ENCODE results near the gene SLC6A2.

SLC6A2 gene

DNA sequence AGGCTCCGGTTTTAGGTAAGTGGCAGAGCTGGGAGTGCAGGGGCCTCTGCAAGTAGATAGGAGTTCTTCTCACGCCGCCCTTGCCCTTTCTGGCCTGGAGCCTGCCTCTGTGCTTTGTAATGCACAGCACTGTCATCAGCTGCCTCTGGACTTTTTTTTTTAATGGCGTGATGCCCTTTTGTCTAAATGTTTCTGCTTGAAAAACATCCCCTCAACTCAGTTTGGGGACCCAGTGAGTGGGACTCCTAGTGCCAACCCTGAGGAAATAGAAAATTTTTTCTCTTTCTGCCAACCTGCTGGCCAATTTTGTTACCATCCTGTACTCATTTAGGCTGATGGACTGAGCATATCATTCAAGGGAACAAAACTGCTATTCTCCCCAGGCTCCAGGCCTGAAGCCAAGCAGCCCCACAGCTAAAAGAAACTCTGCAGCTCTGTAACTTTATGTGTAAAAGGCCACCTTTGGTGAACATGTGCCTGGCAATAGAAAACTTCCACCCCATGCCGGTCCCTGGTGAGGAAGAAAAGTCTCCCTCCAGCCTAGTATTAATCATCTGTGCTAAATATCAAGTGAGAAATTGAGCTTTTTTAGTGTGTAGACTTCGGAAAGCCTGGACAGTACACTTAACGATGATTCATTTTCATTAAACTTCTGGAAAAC lies 22.5 kb downstream of the SLC6A2 start:
- DNase-seq: no peak

DNA sequence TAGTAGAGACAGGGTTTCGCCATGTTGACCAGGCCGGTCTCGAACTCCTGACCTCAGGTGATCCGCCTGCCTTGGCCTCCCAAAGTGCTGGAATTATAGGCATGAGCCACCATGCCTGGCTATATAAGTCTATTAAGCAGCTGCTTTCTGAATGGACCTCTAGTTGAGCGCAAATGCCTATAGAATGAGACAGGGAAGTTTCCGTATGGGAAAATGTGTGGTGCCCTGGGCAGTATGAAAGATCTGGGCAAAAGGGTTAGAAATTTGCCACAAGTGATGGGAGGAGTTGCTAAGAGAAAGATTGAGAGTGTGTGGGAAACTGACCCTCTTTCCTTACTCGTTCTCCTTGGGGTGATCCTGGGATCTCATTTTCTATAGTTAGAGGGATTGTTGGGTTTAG lies 26.3 kb downstream of the SLC6A2 start:
- DNase-seq: no peak

DNA sequence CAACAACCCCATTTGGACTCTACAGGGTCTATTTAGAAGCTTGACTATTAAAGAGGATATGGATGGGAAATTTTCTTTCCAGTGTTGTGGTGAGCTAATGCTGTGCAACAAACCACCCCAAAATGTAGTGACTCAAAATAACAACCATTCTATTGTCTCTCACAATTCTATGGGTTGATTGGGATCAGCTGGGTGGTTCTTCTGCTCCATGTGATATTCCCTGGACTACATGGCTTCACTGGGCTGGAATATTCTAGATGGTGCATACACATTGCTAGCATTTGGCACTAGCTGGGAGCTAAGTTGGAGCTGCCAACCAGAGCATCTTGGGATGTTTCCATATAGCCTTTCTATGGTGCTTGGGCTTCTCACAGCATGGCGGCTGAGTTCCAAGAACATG lies 30.2 kb downstream of the SLC6A2 start:
- DNase-seq: no peak

DNA sequence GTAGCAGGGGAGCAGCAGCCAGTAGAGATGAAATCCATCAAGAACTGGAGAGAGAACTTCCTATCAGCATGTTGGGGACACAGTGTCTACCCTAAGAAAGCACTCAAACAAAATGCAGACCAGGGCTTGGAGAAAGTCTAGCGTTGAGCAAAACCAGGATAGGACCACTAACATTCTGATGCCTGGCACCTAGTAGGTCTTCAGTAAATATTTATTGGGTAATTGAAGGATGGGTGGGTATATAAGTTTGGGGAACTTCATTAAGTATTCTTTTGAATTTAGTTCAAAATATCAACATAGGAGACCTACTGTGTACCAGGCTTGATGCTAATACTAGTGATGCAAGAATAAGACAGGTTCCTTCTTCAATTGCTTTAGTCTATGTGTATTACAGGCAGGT lies 30.9 kb downstream of the SLC6A2 start:
- no peak for DNase-seq

GRCh38 chr16:55687802-55688201 lies 32.0 kb downstream of the SLC6A2 start:
- no peak for DNase-seq

- no peak for DNase-seq
Observed at GRCh38 chr16:55690841-55691240, 35.1 kb downstream of the SLC6A2 start.

DNA sequence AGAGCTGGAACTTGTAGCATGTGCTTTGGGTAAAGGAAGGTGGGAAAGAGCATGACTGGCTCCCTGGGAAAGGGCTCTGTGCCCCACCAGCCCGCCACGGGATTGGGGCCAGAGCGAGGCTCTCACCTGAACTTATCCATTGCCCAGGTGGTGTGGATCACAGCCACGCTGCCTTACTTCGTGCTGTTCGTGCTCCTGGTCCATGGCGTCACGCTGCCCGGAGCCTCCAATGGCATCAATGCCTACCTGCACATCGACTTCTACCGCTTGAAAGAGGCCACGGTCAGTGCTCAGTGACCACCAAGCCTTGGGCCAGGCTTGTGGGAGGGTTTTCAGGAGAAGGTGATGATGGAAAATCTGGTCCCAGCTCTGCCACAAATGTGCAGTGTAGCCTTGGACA lies 36.0 kb downstream of the SLC6A2 start:
- DNase-seq: no peak

GRCh38 chr16:55695595-55695994 lies 39.8 kb downstream of the SLC6A2 start:
- no peak for DNase-seq

GRCh38 chr16:55697867-55698266 lies 42.1 kb downstream of the SLC6A2 start:
- no peak for DNase-seq

GRCh38 chr16:55698331-55698730 lies 42.5 kb downstream of the SLC6A2 start:
- no peak for DNase-seq

GRCh38 chr16:55698946-55699345 lies 43.2 kb downstream of the SLC6A2 start:
- DNase-seq: no peak

DNA sequence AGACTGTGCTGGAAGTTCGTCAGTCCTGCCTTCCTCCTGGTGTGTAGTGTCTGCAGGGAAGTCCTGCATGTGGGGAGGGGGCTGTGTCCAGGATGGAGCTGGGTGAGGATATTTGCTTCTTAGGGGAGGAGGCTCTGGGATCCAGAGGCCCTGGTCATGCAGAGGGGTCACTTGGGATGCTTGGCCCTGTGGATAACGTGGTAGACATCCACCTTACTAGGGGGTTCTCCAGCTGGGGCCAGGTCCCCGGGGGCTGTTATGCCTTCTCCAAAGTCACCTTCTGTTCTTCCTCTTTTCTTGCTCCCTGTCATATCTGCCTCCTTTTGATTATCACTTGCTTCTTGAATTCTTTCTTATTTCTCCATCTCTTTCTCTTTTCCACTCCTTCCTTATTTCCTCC lies 43.8 kb downstream of the SLC6A2 start:
- no peak for DNase-seq

DNA sequence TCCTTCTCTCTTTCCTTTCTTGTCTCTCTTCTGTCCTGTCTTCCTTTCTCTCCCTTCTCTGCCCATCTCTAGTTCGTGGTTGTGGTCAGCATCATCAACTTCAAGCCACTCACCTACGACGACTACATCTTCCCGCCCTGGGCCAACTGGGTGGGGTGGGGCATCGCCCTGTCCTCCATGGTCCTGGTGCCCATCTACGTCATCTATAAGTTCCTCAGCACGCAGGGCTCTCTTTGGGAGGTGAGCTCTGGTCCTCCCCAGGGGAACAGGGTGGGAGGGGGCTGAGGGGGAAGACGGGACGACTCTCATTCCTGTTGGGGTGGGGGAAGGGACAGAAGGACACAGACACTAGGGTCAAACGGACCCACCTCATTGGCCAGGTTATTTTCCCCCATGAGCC lies 44.3 kb downstream of the SLC6A2 start:
- DNase-seq: no peak

DNA sequence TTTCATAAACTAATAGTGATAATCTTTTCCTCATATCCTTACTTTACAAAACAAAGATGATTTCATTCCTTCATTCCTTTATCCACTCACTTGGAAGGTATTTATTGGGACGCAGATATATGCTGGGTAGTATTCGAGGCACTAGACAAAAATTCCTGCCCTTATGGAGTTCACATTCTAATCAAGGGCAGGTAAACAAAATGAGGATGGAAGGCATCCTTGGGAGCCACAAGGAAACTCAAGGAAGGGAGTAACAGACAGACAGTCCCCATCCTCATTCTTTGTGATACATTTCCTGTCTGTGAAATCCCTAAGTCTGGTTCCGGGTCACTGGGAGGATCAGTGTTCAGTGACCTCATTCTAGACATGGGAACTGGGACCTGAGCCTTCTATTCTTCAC lies 45.2 kb downstream of the SLC6A2 start:
- DNase-seq: no peak

GRCh38 chr16:55701442-55702319 lies 45.9 kb downstream of the SLC6A2 start:
- DNase-seq: no peak

GRCh38 chr16:55703003-55704001 lies 47.5 kb downstream of the SLC6A2 start:
- DNase-seq: no peak

DNA sequence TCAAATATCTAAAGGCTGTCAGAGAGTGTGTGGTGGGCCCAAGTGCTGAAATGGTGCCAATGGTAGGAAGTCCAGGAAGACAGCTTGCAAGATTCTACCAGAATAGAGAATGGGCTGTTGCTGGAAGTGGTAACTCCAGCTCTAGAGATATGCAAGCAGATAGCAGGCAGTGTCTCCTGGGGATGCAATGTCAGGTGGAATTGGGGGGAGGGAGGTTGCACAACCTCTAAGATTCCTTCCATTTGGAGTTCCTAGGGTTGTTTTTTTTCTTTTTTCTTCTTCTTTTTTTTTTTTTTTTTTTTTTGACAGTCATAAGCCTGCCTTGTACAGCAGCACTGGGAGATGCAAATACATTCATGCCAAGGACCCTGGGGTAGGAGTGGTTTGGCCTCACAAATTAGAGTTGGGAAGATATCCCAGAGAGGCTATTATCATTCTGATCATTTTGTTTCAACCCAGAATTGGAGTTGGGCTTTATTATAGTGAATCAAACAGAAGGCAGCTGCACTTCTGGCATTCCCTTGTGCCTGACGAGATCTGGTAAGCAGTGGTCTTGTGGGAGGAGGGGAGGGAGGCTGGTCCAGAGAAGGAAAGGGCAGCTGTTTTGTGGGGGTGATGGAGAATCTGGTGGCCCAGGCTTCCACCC lies 51.1 kb downstream of the SLC6A2 start:
- DNase-seq: no peak

- no peak for DNase-seq
Observed at GRCh38 chr16:55709801-55710200, 54.0 kb downstream of the SLC6A2 start.

DNA sequence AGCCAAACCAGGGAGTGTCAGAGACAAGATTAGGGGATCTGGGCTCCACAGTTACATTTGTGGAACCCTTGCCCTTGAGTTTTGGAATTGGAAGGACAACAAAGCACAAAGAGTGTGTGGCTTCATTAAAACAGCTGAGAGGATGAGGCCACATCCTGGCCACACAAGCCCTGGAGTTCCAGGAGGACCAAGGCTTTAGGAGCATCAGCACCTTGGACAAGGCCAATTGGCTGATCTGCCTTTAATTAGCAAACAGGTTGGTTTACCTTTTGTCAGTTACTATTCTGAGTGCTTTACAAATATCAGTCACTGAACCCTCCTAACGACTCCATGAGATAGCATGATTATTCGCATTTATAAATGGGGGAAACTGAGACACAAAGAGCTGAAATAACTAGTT lies 54.7 kb downstream of the SLC6A2 start:
- DNase-seq: no peak

DNA sequence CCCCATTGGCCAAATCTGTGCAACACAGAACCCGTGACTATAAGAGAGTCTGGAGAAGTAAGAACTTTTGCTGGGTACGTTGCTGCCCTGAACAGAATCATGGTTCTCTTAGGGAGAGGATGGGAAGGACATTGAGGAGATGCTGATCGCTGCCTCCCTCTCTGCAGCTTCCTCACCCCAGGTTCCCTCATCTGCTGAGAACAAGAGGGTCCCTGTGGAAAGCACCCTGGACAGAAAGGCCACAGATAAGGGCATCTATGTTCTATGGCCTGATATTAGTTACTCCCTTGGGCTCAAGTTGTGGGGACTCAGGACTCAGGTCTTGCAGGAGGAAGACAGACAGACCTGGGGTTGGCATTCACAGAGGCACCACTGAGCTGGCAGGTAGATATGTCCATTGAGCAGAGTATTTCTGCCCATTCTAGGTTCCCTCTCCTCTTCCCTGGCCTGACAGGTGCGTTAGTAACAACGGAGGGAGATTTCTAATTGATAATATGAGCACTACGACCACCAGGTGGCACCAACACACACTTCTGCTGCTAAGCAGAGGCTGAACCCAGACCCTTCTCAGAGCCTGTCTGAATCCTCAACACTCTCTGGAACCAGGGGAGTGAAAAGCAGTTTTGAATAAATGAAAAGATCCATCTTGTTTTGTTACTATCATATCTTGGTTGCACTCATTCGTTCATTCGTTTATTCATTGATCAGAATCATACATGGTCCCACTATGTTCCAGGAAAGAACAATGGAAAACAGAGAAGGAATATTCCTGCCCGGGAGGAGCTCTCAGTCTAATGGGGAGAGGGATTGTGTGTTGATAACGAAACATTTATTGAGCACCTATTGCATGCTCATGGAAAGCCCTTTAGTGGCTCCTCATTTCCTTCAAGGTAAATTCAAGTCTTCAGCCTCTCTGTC lies 56.4 kb downstream of the SLC6A2 start:
- no peak for DNase-seq

DNA sequence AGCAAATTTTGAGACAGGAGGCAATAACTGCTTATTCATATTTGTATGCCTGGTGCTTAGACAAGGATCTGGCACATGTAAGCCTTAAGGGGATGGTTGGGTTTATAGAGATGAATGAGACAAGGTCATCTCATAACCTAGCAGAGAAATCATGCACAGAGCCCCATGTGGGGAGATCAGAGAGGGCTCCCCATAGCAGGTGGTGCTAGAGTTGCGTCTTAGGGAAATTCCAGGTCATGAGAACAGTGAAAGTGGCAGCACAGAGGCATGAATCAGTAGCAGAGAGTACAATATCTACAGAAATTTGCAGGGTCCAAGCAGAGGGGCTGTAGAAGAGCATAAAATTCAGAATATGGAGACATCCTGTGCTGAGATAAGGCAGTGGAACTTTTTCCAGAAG lies 57.3 kb downstream of the SLC6A2 start:
- no peak for DNase-seq

GRCh38 chr16:55717326-55717725 lies 61.5 kb downstream of the SLC6A2 start:
- no peak for DNase-seq

Measured in NCI-H526 treated with DMSO at 0.1 percent for 48 hours (cell line).